SK-N-SH (cell line): ENCODE results near the gene HPCAL4. TPM values are rescaled to one million over a fixed set of nuclear protein-coding genes. Genes with fewer than 3 reads are reported as not detected.

Experiments
- CTCF ChIA-PET: fragments of 300-600, 350-600 bp; formaldehyde crosslinking; extraction: SDS; loops from one replicate; lab custom pipeline; 2021; lab: Yijun Ruan, JAX
- POLR2A ChIA-PET: fragments of 350-600 bp; sonication (Branson Sonifier 250); formaldehyde crosslinking; extraction: SDS; loops from one replicate; lab custom pipeline; 2020; ENCODE audit warnings: antibody characterized with exemption, inconsistent platforms; lab: Yijun Ruan, JAX
- DNase-seq: peaks from one replicate; pipeline ENCODE4 v3.0.0; 2012
- H2AFZ ChIP-seq: fragments of 200-600 bp; sonication (generic); 2 replicates; pipeline ENCODE4 v1.8.1; 2016; ENCODE audit warnings: antibody characterized with exemption, mild to moderate bottlenecking, low read depth
- H3F3A ChIP-seq: fragments of 200-600 bp; sonication (generic); replicated peaks from 2 replicates; pipeline ENCODE3; 2016; ENCODE audit warnings: antibody characterized with exemption, mild to moderate bottlenecking; ENCODE audit not compliant: insufficient read depth
- H3K27ac ChIP-seq, 2 experiments: fragments of 200-500 bp in 1 of 2; fragments of 200-600 bp in 1 of 2; sonication (Bioruptor generic) in 1 of 2; sonication (generic), shearing (Covaris generic) in 1 of 2; 2 replicates each; pipeline versions ENCODE4 v1.5.1 to v1.6.1; 2014 to 2016; ENCODE audit warnings: low read depth in 2 of 2, inconsistent platforms in 1 of 2, low read length in 1 of 2, mild to moderate bottlenecking in 1 of 2, mixed read lengths in 1 of 2
- H3K27me3 ChIP-seq: fragments of 200-600 bp; sonication (generic), shearing (Covaris generic); 2 replicates; pipeline ENCODE4 v1.6.1; 2016; ENCODE audit warnings: mixed run types; ENCODE audit not compliant: insufficient read depth
- H3K36me3 ChIP-seq, 2 experiments: fragments of 200-500 bp in 1 of 2; fragments of 200-600 bp in 1 of 2; sonication (Bioruptor generic) in 1 of 2; sonication (generic) in 1 of 2; replicated peaks in 1 of 2; 2 replicates each; pipeline versions ENCODE3 to v1.5.1; 2014 to 2016; ENCODE audit warnings: low read length in 1 of 2, mild to moderate bottlenecking in 1 of 2; ENCODE audit not compliant: insufficient read depth in 2 of 2, control insufficient read depth in 1 of 2
- H3K4me1 ChIP-seq, 2 experiments: fragments of 200-500 bp in 1 of 2; fragments of 200-600 bp in 1 of 2; sonication (Bioruptor generic) in 1 of 2; sonication (generic), shearing (Covaris generic) in 1 of 2; 2 replicates each; pipeline versions ENCODE4 v1.5.1 to v1.6.1; 2014 to 2016; ENCODE audit warnings: low read depth in 1 of 2, low read length in 1 of 2, mixed run types in 1 of 2; ENCODE audit not compliant: insufficient read depth in 2 of 2, control insufficient read depth in 1 of 2
- H3K4me2 ChIP-seq: fragments of 200-600 bp; sonication (generic), shearing (Covaris generic); 2 replicates; pipeline ENCODE4 v1.6.1; 2017; ENCODE audit warnings: mixed run types
- H3K4me3 ChIP-seq, 2 experiments: fragments of 200-500 bp in 1 of 2; fragments of 200-600 bp in 1 of 2; sonication (Bioruptor generic) in 1 of 2; sonication (generic), shearing (Covaris generic) in 1 of 2; 2 replicates each; pipeline versions ENCODE4 v1.5.1 to v1.8.1; 2014 to 2016; ENCODE audit warnings: low read depth in 2 of 2, inconsistent platforms in 1 of 2, low read length in 1 of 2, mild to moderate bottlenecking in 1 of 2, mixed read lengths in 1 of 2, moderate library complexity in 1 of 2
- H3K79me2 ChIP-seq: fragments of 200-600 bp; sonication (generic); 2 replicates; pipeline ENCODE4 v1.8.1; 2017; ENCODE audit warnings: mild to moderate bottlenecking; ENCODE audit not compliant: insufficient read depth
- H3K9ac ChIP-seq: fragments of 200-600 bp; sonication (generic); 2 replicates; pipeline ENCODE4 v1.6.1; 2017; ENCODE audit warnings: mixed run types
- H3K9me2 ChIP-seq: fragments of 200-600 bp; sonication (generic); 2 replicates; pipeline ENCODE4 v1.6.1; 2017; ENCODE audit warnings: mixed run types
- H3K9me3 ChIP-seq: fragments of 200-600 bp; sonication (generic); 2 replicates; pipeline ENCODE4 v1.6.1; 2017; ENCODE audit warnings: mixed run types, mild to moderate bottlenecking, moderate library complexity
- H4K20me1 ChIP-seq: fragments of 200-600 bp; sonication (generic); 2 replicates; pipeline ENCODE4 v1.6.1; 2017; ENCODE audit warnings: mild to moderate bottlenecking, mixed run types; ENCODE audit not compliant: insufficient read depth
- IRF3 ChIP-seq: fragments of 150-350 bp; IDR thresholded peaks from 2 replicates; pipeline ENCODE4 v1.6.1; 2016; ENCODE audit warnings: mild to moderate bottlenecking, low read depth, low read length
- NFIC ChIP-seq: IDR thresholded peaks from 2 replicates; pipeline ENCODE4 v1.4.0; 2012; ENCODE audit warnings: borderline replicate concordance
- SIN3A ChIP-seq: IDR thresholded peaks from 2 replicates; pipeline ENCODE4 v1.6.1; 2012; ENCODE audit warnings: low read depth, mild to moderate bottlenecking, low read length, moderate library complexity, borderline replicate concordance
- TCF12 ChIP-seq: IDR thresholded peaks from 2 replicates; pipeline ENCODE4 v1.4.0; 2012
- TEAD4 ChIP-seq: IDR thresholded peaks from 2 replicates; pipeline ENCODE4 v1.4.0; 2012; ENCODE audit warnings: mild to moderate bottlenecking, borderline replicate concordance; ENCODE audit not compliant: insufficient read depth
- YY1 ChIP-seq: IDR thresholded peaks from 2 replicates; pipeline ENCODE4 v1.4.0; 2012; ENCODE audit warnings: low read depth, mild to moderate bottlenecking
- WGBS: methylation state at CpG from one replicate; pipeline ENCODE4 v1.1.6; 2017; ENCODE audit warnings: low lambda C conversion rate; 5-methylcytosine and 5-hydroxymethylcytosine counted together
- polyA plus RNA-seq, 3 experiments: library from polyadenylated mRNA; depleted of rRNA; stranded (reverse); fragments of >200 nt; gene quantifications; 2 replicates each; pipeline ENCODE4 v1.2.3, GENCODE V29; 2012
- TF ChIP-seq, protein P1 (sequence below): IDR thresholded peaks from 2 replicates; pipeline ENCODE4; 2012

The HPCAL4 gene
- polyA plus RNA-seq, 1 of the 3 experiments (the other 2 are of a cell fraction) = 0.15 TPM

DNA sequence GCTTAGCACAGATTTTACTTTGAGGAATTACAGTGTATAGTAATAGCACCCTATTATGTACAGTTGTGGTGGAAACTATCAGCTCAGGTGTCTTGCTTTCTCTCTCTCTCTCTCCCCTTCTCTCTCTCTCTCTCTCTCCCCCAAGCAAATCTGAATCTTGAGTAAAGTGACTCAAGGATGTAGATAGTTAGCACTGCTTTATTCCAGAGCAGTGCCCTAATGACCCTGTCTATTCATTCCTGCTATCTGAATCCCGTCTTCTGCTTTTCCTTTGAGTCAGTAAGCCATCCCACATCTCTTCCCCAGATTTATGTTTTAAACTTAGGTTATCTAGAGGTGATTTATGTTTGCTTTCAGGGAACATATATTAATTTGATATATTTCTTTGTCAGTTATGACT, 5.2 kb upstream of the HPCAL4 start:
- H3F3A ChIP-seq = no peaks in the 10 kb centered on the region
- no peaks in the 10 kb centered on the region for H4K20me1 ChIP-seq
- no peaks in the 10 kb centered on the region for H3K9me3 ChIP-seq
- ChIA-PET POLR2A (interaction anchor here (1.0 kb wide), 1 partner anchor 40 kb away, joined by 3 read pairs; no protein-coding TSS in a partner anchor), CTCF (interaction anchor here (1.7 kb wide), 1 partner anchor 92 kb away, joined by 3 read pairs; no protein-coding TSS in a partner anchor)
- WGBS = 30% methylated on average over 1 of the region's 1 CpG
- peaks cover 0 to 11% of the 10 kb centered on the region in 2 experiments; a peak in 2 of 4 replicates for H3K4me1 ChIP-seq
- H2AFZ ChIP-seq = no peak overlapping the region
- H3K27me3 ChIP-seq = peaks cover 32% of the 10 kb centered on the region
- no peak overlapping the region for H3K27ac ChIP-seq
- DNase-seq = no peak
- TF ChIP-seq NFIC (no peak), YY1 (no peak), SIN3A (no peak)
- H3K9ac ChIP-seq = no peak overlapping the region
- H3K79me2 ChIP-seq = no peaks in the 10 kb centered on the region
- no peaks in the 10 kb centered on the region for H3K36me3 ChIP-seq
- no peaks in the 10 kb centered on the region for H3K9me2 ChIP-seq
- H3K4me2 ChIP-seq = no peak overlapping the region
- H3K4me3 ChIP-seq = no peak overlapping the region

DNA sequence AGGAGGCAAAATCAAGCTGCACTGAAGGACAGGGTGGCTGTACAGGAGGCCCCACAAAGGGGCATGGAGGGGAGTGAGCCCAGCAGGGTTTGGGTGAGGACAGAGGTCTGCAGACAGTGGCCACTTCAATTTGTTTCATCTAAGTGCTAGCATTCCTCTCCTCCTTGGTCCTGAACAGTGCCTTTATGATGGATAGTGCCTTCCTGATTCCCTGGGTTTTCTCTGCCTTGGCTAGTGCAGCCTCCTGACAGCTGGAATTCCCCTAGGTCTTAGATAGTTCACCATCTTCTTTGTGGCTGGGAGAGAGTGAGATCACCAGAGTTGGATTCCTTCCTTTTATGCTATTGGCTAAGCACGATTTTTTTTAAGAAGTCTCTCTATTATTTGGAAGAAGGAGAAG, 3.8 kb upstream of the HPCAL4 start:
- no peak for DNase-seq
- CTCF ChIA-PET = interaction anchor here (1.6 to 8.0 kb wide), 4 partner anchors 7 to 89 kb away, joined by 5 to 61 read pairs (median 23); partner anchors contain the start of gene NT5C1A
- 61% methylated on average over 1 of the region's 1 CpG for WGBS

More for the DNA sequence above, 3.8 kb upstream of the HPCAL4 start:
- Histone ChIP-seq H3K9ac (no peak overlapping the region), H3F3A (no peaks in the 10 kb centered on the region), H3K27ac (no peak overlapping the region), H3K9me2 (no peaks in the 10 kb centered on the region), H2AFZ (no peak overlapping the region), H3K27me3 (peaks cover 32% of the 10 kb centered on the region), H3K4me1 (peaks cover 0 to 16% of the 10 kb centered on the region in 2 experiments; a peak in 2 of 4 replicates)
- TF ChIP-seq TEAD4 (no peak), IRF3 (no peak), TCF12 (peak; percentile 29; the same call in 1 of the 2 replicates), YY1 (no peak)
- TF ChIP-seq, protein P1, sequence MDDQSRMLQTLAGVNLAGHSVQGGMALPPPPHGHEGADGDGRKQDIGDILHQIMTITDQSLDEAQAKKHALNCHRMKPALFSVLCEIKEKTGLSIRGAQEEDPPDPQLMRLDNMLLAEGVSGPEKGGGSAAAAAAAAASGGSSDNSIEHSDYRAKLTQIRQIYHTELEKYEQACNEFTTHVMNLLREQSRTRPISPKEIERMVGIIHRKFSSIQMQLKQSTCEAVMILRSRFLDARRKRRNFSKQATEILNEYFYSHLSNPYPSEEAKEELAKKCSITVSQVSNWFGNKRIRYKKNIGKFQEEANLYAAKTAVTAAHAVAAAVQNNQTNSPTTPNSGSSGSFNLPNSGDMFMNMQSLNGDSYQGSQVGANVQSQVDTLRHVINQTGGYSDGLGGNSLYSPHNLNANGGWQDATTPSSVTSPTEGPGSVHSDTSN = peak; percentile 37; the same call in 1 of the 2 replicates
- TF ChIP-seq, all 33 proteins: peak for 2
- no peaks in the 10 kb centered on the region for H3K36me3 ChIP-seq
- H3K9me3 ChIP-seq = no peaks in the 10 kb centered on the region
- no peak overlapping the region for H3K4me2 ChIP-seq
- H4K20me1 ChIP-seq = no peaks in the 10 kb centered on the region
- H3K4me3 ChIP-seq = no peak overlapping the region
- no peaks in the 10 kb centered on the region for H3K79me2 ChIP-seq
- POLR2A ChIA-PET = interaction anchor here (1.0 kb wide), 1 partner anchor 39 kb away, joined by 3 read pairs; no protein-coding TSS in a partner anchor
